ENCODE data around the gene CDR2.
A peak's percentile ranks its signal among the peaks of the same experiment; 100 is the strongest.
"Not testable (repeated sequence)": the region's sequence is repeated elsewhere in the genome, so short reads cannot be mapped to it uniquely, and the experiment has no call there.

CDR2 gene

GRCh38 chr16:22375963-22376640, 1.7 kb upstream of the CDR2 start:
- DNase-seq (ENCODE audit: low read depth): no peak

- no peak for DNase-seq (ENCODE audit: low read depth)
Measured at GRCh38 chr16:22375117-22375962, 921 bp upstream of the CDR2 start.

- DNase-seq (ENCODE audit: low read depth): peak; percentile 30
Measured at GRCh38 chr16:22373662-22374310, 633 bp downstream of the CDR2 start.

GRCh38 chr16:22372882-22373661, 1.3 kb downstream of the CDR2 start:
- DNase-seq (ENCODE audit: low read depth): no peak

GRCh38 chr16:22370038-22370820, 4.2 kb downstream of the CDR2 start:
- DNase-seq (ENCODE audit: low read depth): peak; percentile 95

GRCh38 chr16:22369221-22369811, 5.1 kb downstream of the CDR2 start:
- peak; percentile 63 for DNase-seq (ENCODE audit: low read depth)

- not testable (repeated sequence) for DNase-seq (ENCODE audit: low read depth)
Measured at GRCh38 chr16:22368200-22368826, 6.1 kb downstream of the CDR2 start.

- DNase-seq (ENCODE audit: low read depth): no peak
Measured at GRCh38 chr16:22366889-22367288, 7.5 kb downstream of the CDR2 start.

- no peak for DNase-seq (ENCODE audit: low read depth)
Measured at GRCh38 chr16:22366371-22366770, 8.0 kb downstream of the CDR2 start.

GRCh38 chr16:22364241-22364640, 10.2 kb downstream of the CDR2 start:
- no peak for DNase-seq (ENCODE audit: low read depth)

GRCh38 chr16:22360963-22361659, 13.3 kb downstream of the CDR2 start:
- no peak for DNase-seq (ENCODE audit: low read depth)

- no peak for DNase-seq (ENCODE audit: low read depth)
Measured at GRCh38 chr16:22359679-22360078, 14.7 kb downstream of the CDR2 start.

- DNase-seq (ENCODE audit: low read depth): no peak
Measured at GRCh38 chr16:22358000-22358399, 16.4 kb downstream of the CDR2 start.

GRCh38 chr16:22357635-22357971, 16.8 kb downstream of the CDR2 start:
- DNase-seq (ENCODE audit: low read depth): no peak

- no peak for DNase-seq (ENCODE audit: low read depth)
Measured at GRCh38 chr16:22356930-22357634, 17.3 kb downstream of the CDR2 start.

- DNase-seq (ENCODE audit: low read depth): no peak
Measured at GRCh38 chr16:22355487-22355908, 18.9 kb downstream of the CDR2 start.

- no peak for DNase-seq (ENCODE audit: low read depth)
Measured at GRCh38 chr16:22353933-22354541, 20.4 kb downstream of the CDR2 start.

- DNase-seq (ENCODE audit: low read depth): peak; percentile 93
Measured at GRCh38 chr16:22353191-22353919, 21.1 kb downstream of the CDR2 start.
